Epithelial cell of esophagus (primary cell): Measurements from ENCODE around the gene ATP6V0A4.

Experiments used
- DNase-seq: peaks from one replicate; pipeline ENCODE4 v3.0.0; 2010; ENCODE audit warnings: low read depth
- H3K4me3 ChIP-seq: 2 replicates; pipeline ENCODE4 v1.5.1; 2011; ENCODE audit warnings: mild to moderate bottlenecking, low read length, control low read depth
- TF ChIP-seq, protein P1 (sequence below): IDR thresholded peaks from 2 replicates; pipeline ENCODE4 v1.5.1; 2011; ENCODE audit warnings: low read depth, mild to moderate bottlenecking, low read length, control low read depth, inconsistent platforms; ENCODE audit not compliant: insufficient read depth; ENCODE audit errors: missing control alignments

Gene ATP6V0A4

DNA sequence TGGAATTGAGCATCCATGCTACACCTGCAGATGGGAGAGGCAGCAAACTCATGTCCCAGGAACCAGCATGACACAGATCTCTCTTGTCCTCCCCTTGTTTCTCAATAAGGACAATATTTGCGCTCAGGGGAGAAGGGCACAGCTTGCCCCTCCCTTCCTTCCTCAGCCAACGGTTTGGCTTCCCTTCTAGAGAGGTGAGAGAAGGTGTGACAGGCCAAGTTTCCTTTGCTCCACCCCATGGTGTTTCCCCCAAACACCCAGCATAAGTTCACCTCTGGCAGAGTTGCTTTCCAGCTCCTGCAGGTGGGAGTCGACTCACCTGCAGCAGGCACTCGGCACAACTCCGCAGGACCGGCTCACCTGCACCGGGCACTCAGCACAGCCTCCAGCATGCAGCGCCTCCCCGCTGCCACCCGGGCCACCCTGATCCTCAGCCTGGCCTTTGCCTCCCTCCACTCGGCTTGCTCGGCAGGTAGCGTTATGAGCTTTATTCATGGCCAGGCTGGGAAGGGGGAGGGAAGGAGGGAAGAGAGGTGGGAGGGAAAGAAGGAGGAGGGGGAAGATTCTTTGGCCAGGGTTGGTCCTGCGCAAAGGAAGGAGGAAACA lies at the start of gene ATP6V0A4, which contains the start of gene TMEM213:
Gene ATP6V0A4 (minus strand): TSS at position 482 of the 606 bp plus-strand sequence. CDS start 26,949 bp downstream, outside the sequence.
Gene TMEM213 (plus strand): TSS at position 280 of the 606 bp plus-strand sequence. CDS start 111 bp downstream, at position 391.
- TF ChIP-seq, protein P1, sequence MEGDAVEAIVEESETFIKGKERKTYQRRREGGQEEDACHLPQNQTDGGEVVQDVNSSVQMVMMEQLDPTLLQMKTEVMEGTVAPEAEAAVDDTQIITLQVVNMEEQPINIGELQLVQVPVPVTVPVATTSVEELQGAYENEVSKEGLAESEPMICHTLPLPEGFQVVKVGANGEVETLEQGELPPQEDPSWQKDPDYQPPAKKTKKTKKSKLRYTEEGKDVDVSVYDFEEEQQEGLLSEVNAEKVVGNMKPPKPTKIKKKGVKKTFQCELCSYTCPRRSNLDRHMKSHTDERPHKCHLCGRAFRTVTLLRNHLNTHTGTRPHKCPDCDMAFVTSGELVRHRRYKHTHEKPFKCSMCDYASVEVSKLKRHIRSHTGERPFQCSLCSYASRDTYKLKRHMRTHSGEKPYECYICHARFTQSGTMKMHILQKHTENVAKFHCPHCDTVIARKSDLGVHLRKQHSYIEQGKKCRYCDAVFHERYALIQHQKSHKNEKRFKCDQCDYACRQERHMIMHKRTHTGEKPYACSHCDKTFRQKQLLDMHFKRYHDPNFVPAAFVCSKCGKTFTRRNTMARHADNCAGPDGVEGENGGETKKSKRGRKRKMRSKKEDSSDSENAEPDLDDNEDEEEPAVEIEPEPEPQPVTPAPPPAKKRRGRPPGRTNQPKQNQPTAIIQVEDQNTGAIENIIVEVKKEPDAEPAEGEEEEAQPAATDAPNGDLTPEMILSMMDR, result no peak
- H3K4me3 ChIP-seq, result no peak within 1 kb of the TSS
- no peak for DNase-seq

DNA sequence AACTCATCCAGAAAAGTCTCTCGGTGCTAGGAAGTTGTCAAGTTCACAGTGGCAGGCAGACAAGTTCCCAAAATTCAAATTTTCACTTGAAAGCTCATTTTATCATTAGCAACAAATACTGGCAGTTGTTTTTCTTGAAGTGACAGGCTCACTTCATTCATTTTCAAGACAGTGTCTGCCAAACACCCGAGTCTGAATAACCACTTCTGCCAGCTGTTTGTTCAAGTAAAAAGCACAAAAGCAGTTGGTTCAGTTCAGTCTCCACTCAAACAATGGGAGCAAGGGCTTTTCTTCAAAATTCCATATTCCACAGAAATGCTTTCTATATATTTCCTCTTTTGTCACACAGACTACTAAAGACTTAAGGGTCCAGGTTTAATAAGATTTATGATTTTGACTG lies 47.7 kb upstream of the ATP6V0A4 start:
- no peak overlapping the region for H3K4me3 ChIP-seq
- no peak for DNase-seq
- TF ChIP-seq, protein P1, result no peak

DNA sequence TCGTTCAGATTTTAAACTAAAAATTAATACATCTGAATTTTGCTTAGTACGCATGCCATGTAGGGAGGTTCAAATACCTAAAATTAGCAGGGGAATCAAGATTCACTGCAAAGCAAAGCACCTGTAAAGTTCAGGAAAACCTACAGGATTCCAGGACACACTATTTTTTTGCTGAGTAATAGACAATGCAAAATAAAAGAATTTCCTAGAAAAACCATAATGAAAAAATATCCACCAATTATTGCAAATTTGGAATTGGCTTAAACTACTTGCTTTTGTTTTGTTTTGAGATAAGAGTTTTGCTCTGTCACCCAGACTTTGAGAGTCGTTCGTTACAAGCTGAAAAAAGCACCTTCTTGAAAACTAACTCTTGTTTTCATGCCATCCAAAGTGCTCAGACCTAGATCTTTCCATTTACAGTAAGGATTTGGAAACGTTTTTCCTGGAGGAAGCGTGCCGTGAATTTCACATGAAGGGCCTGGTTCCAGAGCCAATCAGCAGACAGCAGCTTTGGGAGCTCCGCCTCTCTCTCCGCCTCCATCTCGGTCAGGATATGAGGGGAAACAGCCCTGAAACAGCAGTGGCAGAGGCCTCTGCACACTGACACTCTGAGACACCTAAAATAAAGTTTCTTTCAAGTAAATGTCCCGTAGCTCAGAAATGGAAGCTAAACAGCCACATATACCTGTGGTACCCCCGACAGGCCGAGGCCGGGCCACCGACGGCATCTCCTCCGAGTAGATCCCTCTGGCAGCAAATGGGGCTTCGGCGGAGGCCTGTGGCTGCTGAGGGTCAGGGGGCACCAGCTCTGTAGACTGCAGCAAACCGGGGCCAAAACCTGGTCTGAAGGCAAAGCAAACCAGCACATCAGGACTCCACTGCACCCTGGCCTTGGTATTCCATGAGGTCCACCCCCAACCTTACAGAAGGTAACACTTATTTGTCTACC lies 45.9 kb upstream of the ATP6V0A4 start:
- DNase-seq, result no peak
- TF ChIP-seq, protein P1, result no peak
- H3K4me3 ChIP-seq, result no peak overlapping the region

DNA sequence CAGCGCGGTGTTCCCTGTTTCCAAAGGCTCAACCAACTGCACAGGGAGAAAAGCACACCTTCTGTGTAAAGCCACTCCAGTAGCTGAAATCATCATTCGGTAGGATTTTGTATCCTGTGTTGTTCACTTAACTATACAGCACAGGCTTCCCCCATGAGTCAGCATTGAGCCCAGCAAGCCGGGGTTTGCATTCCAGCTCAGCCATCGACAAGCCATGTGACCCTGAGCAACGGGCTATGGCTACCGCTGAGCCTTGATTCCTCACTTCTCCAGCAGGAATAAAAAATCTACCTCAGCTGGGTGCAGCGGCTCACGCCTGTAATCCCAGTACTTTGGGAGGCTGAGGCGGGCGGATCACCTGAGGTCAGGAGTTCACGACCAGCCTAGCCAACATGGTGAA lies 44.1 kb upstream of the ATP6V0A4 start:
- TF ChIP-seq, protein P1, result no peak
- no peak overlapping the region for H3K4me3 ChIP-seq
- DNase-seq, result peak; percentile 40

DNA sequence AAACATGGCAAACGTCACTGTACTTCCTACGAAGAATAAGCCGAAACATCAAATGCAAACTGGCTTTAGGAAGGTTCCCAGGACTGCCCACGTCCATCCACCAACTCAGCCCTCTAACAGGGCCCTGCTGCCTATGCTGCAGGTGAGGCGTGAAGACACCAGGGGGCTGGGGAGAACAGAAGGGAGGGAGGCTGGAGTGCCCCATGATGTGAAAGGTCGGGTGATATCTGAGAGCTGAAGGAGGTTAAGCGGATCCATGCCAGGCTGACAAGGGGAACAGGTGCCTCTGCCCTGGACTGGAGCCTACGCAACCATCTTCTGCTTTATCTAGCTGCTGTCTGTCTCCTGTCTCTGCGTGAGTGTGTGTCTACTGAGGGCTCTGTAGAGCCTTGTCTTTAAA lies 40.2 kb upstream of the ATP6V0A4 start:
- TF ChIP-seq, protein P1, result no peak
- no peak overlapping the region for H3K4me3 ChIP-seq
- no peak for DNase-seq

DNA sequence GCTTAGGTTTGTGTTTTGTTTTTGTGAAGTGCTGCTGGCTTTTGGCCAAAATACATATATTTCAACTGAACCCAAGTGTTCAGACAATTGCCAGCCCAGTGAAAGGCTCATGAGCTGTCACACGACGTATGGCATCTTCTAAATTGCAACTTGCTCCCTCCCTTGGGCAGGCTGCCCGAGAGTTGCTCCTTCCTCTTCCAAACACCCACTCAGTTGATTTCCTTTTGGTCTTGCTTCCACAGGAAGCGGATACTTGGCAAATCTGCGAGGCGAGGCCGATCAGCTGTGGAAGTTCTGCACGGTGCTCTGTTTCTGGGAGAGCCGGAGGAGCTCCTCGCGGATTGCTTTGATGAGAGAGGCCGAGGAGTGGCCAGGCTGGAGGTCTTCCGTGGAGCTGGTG lies 39.6 kb upstream of the ATP6V0A4 start:
- TF ChIP-seq, protein P1, result no peak
- H3K4me3 ChIP-seq, result no peak overlapping the region
- no peak for DNase-seq
